OCI-LY3 (cell line): ENCODE results near the gene CPNE6.
"Not testable (repeated sequence)": the region's sequence is repeated elsewhere in the genome, so short reads cannot be mapped to it uniquely, and the experiment has no call there.

Experiments
- H2AFZ ChIP-seq: fragments of 200-600, 300-600 bp; shearing (Covaris generic); 2 replicates; pipeline ENCODE4 v1.6.0; 2014; ENCODE audit warnings: antibody characterized with exemption, low read depth, low read length
- H3K27ac ChIP-seq: fragments of 200-600, 300-600 bp; sonication (generic); 2 replicates; pipeline ENCODE4 v1.5.1; 2014; ENCODE audit warnings: mild to moderate bottlenecking, low read length, moderate library complexity, mixed read lengths
- H3K27me3 ChIP-seq: fragments of 200-600, 300-600 bp; sonication (generic); 2 replicates; pipeline ENCODE4 v1.6.1; 2014; ENCODE audit warnings: low read depth, low read length, mixed read lengths
- H3K36me3 ChIP-seq: fragments of 200-600, 300-600 bp; sonication (generic); replicated peaks from 2 replicates; pipeline ENCODE3; 2014; ENCODE audit warnings: low read depth, low read length, mixed read lengths
- H3K4me1 ChIP-seq: fragments of 300-600, 200-600 bp; sonication (generic); 2 replicates; pipeline ENCODE4 v1.6.1; 2014; ENCODE audit warnings: low read length, mixed read lengths
- H3K4me2 ChIP-seq: fragments of 200-600, 300-600 bp; sonication (generic); 2 replicates; pipeline ENCODE4 v1.6.1; 2014; ENCODE audit warnings: low read length, mixed read lengths
- H3K4me3 ChIP-seq: fragments of 300-600, 200-600 bp; sonication (generic); 2 replicates; pipeline ENCODE4 v1.5.1; 2014; ENCODE audit warnings: antibody characterized with exemption, mild to moderate bottlenecking, low read length, moderate library complexity
- H3K79me2 ChIP-seq: fragments of 300-600, 200-600 bp; shearing (Covaris generic); 2 replicates; pipeline ENCODE4 v1.6.1; 2014; ENCODE audit warnings: mild to moderate bottlenecking, low read length, mixed read lengths
- H3K9ac ChIP-seq: fragments of 300-600, 200-600 bp; shearing (Covaris generic); 2 replicates; pipeline ENCODE4 v1.6.0; 2014; ENCODE audit warnings: mild to moderate bottlenecking, low read length, moderate library complexity
- H3K9me3 ChIP-seq: fragments of 200-600, 300-600 bp; shearing (Covaris generic); 2 replicates; pipeline ENCODE4 v1.6.1; 2014; ENCODE audit warnings: low read length, mixed read lengths; ENCODE audit not compliant: insufficient read depth
- H4K20me1 ChIP-seq: fragments of 200-600, 300-600 bp; sonication (generic); 2 replicates; pipeline ENCODE4 v1.6.1; 2016; ENCODE audit warnings: low read length, mixed read lengths; ENCODE audit not compliant: insufficient read depth
- CTCF ChIP-seq: fragments of 200-600, 300-600 bp; sonication (generic); IDR thresholded peaks from 2 replicates; pipeline ENCODE4 v1.5.1; 2014; ENCODE audit warnings: antibody characterized with exemption, low read length, low read depth
- EZH2phosphoT487 ChIP-seq: fragments of 200-600 bp; shearing (Covaris generic); IDR thresholded peaks from 2 replicates; pipeline ENCODE4 v1.6.1; 2018; ENCODE audit warnings: antibody characterized with exemption, mixed run types, low read depth

Gene CPNE6

GRCh38 chr14:24100197-24100981, 29.0 kb downstream of the CPNE6 start:
- Histone ChIP-seq H4K20me1 (no peaks in the 10 kb centered on the region), H3K9ac (no peak overlapping the region), H3K4me2 (no peak overlapping the region), H3K4me3 (no peak overlapping the region), H2AFZ (no peak overlapping the region), H3K27me3 (no peaks in the 10 kb centered on the region), H3K27ac (no peak overlapping the region), H3K9me3 (no peaks in the 10 kb centered on the region), H3K36me3 (peaks cover 62% of the 10 kb centered on the region), H3K4me1 (peaks cover 5% of the 10 kb centered on the region), H3K79me2 (peaks cover 5% of the 10 kb centered on the region)
- TF ChIP-seq EZH2phosphoT487 (no peak), CTCF (no peak)

- no peak overlapping the region for H3K27ac ChIP-seq
- no peaks in the 10 kb centered on the region for H4K20me1 ChIP-seq
- H3K4me2 ChIP-seq: no peak overlapping the region
- no peak for TF ChIP-seq EZH2phosphoT487
- no peak for TF ChIP-seq CTCF
- no peaks in the 10 kb centered on the region for H3K9me3 ChIP-seq
- H3K36me3 ChIP-seq: peaks cover 62% of the 10 kb centered on the region
- no peaks in the 10 kb centered on the region for H3K4me1 ChIP-seq
- H3K79me2 ChIP-seq: no peaks in the 10 kb centered on the region
- H3K9ac ChIP-seq: no peak overlapping the region
- no peaks in the 10 kb centered on the region for H3K27me3 ChIP-seq
- no peak overlapping the region for H2AFZ ChIP-seq
- no peak overlapping the region for H3K4me3 ChIP-seq
Observed at GRCh38 chr14:24100982-24101494, 29.7 kb downstream of the CPNE6 start.

- Histone ChIP-seq H3K27me3 (no peaks in the 10 kb centered on the region), H3K9me3 (no peaks in the 10 kb centered on the region), H3K79me2 (no peaks in the 10 kb centered on the region), H3K4me2 (no peak overlapping the region), H3K27ac (no peak overlapping the region), H2AFZ (no peak overlapping the region), H3K4me3 (no peak overlapping the region), H3K36me3 (peaks cover 55% of the 10 kb centered on the region), H3K4me1 (no peaks in the 10 kb centered on the region), H4K20me1 (no peaks in the 10 kb centered on the region), H3K9ac (no peak overlapping the region)
- TF ChIP-seq CTCF: no peak
- no peak for TF ChIP-seq EZH2phosphoT487
Observed at GRCh38 chr14:24102357-24103048, 31.1 kb downstream of the CPNE6 start.

GRCh38 chr14:24103451-24103850, 32.1 kb downstream of the CPNE6 start:
- Histone ChIP-seq H3K4me1 (no peaks in the 10 kb centered on the region; the same call in 1 of the 2 replicates), H3K9ac (no peak overlapping the region), H3K9me3 (no peaks in the 10 kb centered on the region), H3K27ac (no peak overlapping the region), H3K36me3 (peaks cover 48% of the 10 kb centered on the region), H3K27me3 (no peaks in the 10 kb centered on the region), H4K20me1 (no peaks in the 10 kb centered on the region), H3K79me2 (no peaks in the 10 kb centered on the region), H3K4me3 (no peak overlapping the region), H3K4me2 (no peak overlapping the region), H2AFZ (no peak overlapping the region)
- TF ChIP-seq EZH2phosphoT487 (no peak), CTCF (no peak)

- not testable (repeated sequence) for H3K4me2 ChIP-seq, H3K9ac ChIP-seq, H2AFZ ChIP-seq, H3K27ac ChIP-seq, H3K27me3 ChIP-seq, H3K9me3 ChIP-seq, H4K20me1 ChIP-seq, H3K4me1 ChIP-seq, H3K4me3 ChIP-seq, H3K79me2 ChIP-seq
- H3K36me3 ChIP-seq: peaks cover 30% of the 10 kb centered on the region
Observed at GRCh38 chr14:24105609-24106239, 34.4 kb downstream of the CPNE6 start.
